ENCODE data around the gene CNNM1. TPM values are rescaled to one million over a fixed set of nuclear protein-coding genes. Genes with fewer than 3 reads are reported as not detected.

Gene CNNM1
- total RNA-seq, 4 donors from 2014 or later, result 2.3 to 4.4 (median 4.2) TPM

DNA sequence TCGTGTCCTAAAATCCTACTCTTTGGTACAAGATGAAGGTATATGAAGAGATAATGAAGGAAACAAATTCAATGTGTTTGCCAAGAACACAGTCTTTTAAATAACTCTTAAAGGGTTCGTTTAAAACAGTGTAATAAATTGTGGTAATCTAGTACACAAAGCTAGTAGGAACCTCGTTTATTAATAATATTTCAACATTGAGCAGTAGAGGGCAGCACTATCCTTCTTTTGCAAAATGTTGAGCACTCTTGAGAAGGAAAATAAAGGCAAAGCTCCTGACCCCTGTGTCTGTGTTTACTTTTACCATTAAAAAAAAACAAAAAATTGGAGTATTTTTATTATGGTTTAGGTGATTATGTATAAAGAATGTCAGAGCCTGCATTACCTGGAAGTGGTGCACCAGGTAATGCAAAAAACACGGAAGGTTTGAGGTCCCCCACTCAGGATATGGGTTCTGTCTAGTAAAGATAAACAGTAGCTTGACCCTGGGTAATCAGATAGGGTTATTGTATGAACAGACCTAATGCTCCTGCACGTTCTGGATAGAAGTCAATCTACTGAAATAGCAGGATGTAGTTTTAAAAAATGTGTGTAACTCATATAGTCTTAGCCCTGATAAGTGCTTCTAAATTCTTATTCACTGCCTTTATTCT lies 107.0 kb downstream of the CNNM1 start:
- Histone ChIP-seq H3K27ac (no peak overlapping the region), H3K4me3 (no peak overlapping the region), H3K9me3 (no peaks in the 10 kb centered on the region), H3K4me1 (peaks cover 18% of the 10 kb centered on the region), H3K36me3 (no peaks in the 10 kb centered on the region), H3K27me3 (no peaks in the 10 kb centered on the region)
- WGBS, result 37% methylated on average over 5 of the region's 5 CpGs
- no peak for DNase-seq (ENCODE audit: low spot score in 2 of 2)
- TF ChIP-seq POLR2A (IDR thresholded peaks at IDR 0.05) (no peak), POLR2AphosphoS5 (IDR thresholded peaks at IDR 0.05) (no peak), EP300 (IDR thresholded peaks at IDR 0.05) (no peak)
- TF ChIP-seq, protein P1, sequence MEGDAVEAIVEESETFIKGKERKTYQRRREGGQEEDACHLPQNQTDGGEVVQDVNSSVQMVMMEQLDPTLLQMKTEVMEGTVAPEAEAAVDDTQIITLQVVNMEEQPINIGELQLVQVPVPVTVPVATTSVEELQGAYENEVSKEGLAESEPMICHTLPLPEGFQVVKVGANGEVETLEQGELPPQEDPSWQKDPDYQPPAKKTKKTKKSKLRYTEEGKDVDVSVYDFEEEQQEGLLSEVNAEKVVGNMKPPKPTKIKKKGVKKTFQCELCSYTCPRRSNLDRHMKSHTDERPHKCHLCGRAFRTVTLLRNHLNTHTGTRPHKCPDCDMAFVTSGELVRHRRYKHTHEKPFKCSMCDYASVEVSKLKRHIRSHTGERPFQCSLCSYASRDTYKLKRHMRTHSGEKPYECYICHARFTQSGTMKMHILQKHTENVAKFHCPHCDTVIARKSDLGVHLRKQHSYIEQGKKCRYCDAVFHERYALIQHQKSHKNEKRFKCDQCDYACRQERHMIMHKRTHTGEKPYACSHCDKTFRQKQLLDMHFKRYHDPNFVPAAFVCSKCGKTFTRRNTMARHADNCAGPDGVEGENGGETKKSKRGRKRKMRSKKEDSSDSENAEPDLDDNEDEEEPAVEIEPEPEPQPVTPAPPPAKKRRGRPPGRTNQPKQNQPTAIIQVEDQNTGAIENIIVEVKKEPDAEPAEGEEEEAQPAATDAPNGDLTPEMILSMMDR (IDR thresholded peaks at IDR 0.05), result peak; percentile 15 to 34

DNA sequence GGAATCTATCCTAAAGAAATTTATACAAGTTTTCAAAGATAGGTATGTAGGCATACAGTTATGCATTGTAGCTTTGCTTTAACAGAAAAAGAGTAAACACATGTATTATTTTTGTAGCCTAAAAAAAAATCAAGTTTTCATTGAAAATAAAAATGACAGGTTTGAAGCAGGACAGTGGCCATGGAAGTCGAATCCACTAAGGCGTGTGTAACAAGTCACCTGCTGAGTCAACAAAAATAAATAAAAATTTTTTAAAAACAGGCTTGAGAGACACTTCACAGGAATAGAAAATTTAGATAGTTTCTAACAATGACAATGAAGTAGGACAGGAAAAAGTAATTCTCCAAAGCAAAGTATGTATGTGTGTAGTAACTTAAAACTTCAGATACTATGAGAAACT lies 109.7 kb downstream of the CNNM1 start:
- DNase-seq (ENCODE audit: low spot score in 2 of 2), result no peak
- Histone ChIP-seq H3K27ac (no peak overlapping the region), H3K36me3 (no peaks in the 10 kb centered on the region), H3K9me3 (no peaks in the 10 kb centered on the region), H3K4me1 (peaks cover 5% of the 10 kb centered on the region), H3K27me3 (no peaks in the 10 kb centered on the region), H3K4me3 (no peak overlapping the region)
- no peak for TF ChIP-seq EP300 (IDR thresholded peaks at IDR 0.05)
- no peak for TF ChIP-seq POLR2AphosphoS5 (IDR thresholded peaks at IDR 0.05)
- TF ChIP-seq POLR2A (IDR thresholded peaks at IDR 0.05), result no peak
- TF ChIP-seq, protein P1 (IDR thresholded peaks at IDR 0.05), result no peak
- WGBS, result 94% methylated on average over 2 of the region's 2 CpGs

DNA sequence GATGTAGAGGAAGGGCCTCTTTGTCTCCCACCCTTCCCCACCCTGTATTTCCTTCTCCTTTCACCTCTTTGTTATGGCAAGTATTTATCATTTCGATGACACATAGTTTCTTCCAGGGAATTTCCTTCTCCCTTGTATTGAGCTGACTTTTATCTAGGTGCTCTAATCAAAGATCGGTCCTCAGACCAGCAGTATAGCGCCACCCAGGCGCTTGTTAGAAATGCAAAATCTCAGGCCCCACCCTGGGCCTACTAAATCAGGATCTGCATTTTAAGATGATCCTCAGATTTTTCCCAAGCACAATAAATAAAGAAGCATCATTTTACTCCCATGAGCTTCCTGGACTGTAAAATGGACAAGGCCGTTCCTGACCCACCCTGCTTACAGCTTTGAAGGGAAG lies 113.2 kb downstream of the CNNM1 start:
- no peak overlapping the region for H3K4me3 ChIP-seq
- WGBS, result 90% methylated on average over 5 of the region's 5 CpGs
- H3K27ac ChIP-seq, result no peak overlapping the region
- peaks cover 5% of the 10 kb centered on the region for H3K27me3 ChIP-seq
- TF ChIP-seq POLR2AphosphoS5 (IDR thresholded peaks at IDR 0.05), result no peak
- no peak for TF ChIP-seq POLR2A (IDR thresholded peaks at IDR 0.05)
- TF ChIP-seq, protein P1 (IDR thresholded peaks at IDR 0.05), result no peak
- TF ChIP-seq EP300 (IDR thresholded peaks at IDR 0.05), result no peak
- H3K36me3 ChIP-seq, result no peaks in the 10 kb centered on the region
- no peaks in the 10 kb centered on the region for H3K9me3 ChIP-seq
- no peaks in the 10 kb centered on the region for H3K4me1 ChIP-seq
- no peak for DNase-seq (ENCODE audit: low spot score in 2 of 2)

DNA sequence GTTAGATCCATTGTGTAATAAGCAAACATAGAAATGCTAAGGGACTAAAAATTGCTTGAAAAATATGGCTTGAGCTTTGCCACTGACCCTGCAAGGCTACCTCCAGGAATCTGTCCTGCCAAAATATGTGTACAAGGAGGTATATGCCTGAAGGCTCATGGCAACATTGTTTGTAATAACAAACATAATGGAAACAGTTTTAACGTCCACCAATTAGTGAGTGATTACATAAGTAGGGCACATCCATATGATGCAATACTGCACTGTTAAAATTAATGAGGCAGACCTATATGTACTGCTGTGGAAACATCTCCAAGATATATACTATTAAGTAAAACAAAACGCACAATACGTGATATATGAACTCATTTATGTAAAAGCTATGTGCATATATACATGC lies 114.3 kb downstream of the CNNM1 start:
- no peak for DNase-seq (ENCODE audit: low spot score in 2 of 2)
- Histone ChIP-seq H3K27ac (no peak overlapping the region), H3K4me1 (no peaks in the 10 kb centered on the region), H3K4me3 (no peak overlapping the region), H3K9me3 (no peaks in the 10 kb centered on the region), H3K27me3 (peaks cover 5% of the 10 kb centered on the region), H3K36me3 (no peaks in the 10 kb centered on the region)
- 64% methylated on average over 3 of the region's 3 CpGs for WGBS
- TF ChIP-seq POLR2AphosphoS5 (IDR thresholded peaks at IDR 0.05) (no peak), EP300 (IDR thresholded peaks at IDR 0.05) (no peak), POLR2A (IDR thresholded peaks at IDR 0.05) (no peak)
- TF ChIP-seq, protein P1 (IDR thresholded peaks at IDR 0.05), result no peak

Other genes with a start within 250 kb of the CNNM1 start
- 1 to 10 TPM in 2 of 4 donors, under 1 TPM in 2; 0.95 to 1.3 (median 0.99) TPM for gene HPSE2, start 93.5 kb upstream of the CNNM1 start, total RNA-seq
- gene GOT1, start 101.3 kb downstream of the CNNM1 start, total RNA-seq, result 10 to 100 TPM; 16.9 to 46.2 (median 31.7) TPM
- not detected for gene NKX2-3, start 203.6 kb downstream of the CNNM1 start, total RNA-seq

All from suprapubic skin (tissue), 4 donors.